Measurements from ENCODE around the gene RAPGEF1. TPM values are rescaled to one million over a fixed set of nuclear protein-coding genes. Genes with fewer than 3 reads are reported as not detected.

RAPGEF1 gene
- total and polyA plus RNA-seq, 7 donors: 72.3 to 319 (median 268) TPM

GRCh38 chr9:131583836-131584555 is 155.9 kb downstream of the RAPGEF1 start:
- H3K27ac ChIP-seq: no peak overlapping the region
- WGBS, 3 donors: 94 to 96% (median 95%) methylated on average over 27 of the region's 27 CpGs
- peaks cover 6 to 88% of the 10 kb centered on the region in 2 donors for H3K36me3 ChIP-seq (ENCODE audit: insufficient read depth in 1 of 2, low read depth in 1 of 2)

DNA sequence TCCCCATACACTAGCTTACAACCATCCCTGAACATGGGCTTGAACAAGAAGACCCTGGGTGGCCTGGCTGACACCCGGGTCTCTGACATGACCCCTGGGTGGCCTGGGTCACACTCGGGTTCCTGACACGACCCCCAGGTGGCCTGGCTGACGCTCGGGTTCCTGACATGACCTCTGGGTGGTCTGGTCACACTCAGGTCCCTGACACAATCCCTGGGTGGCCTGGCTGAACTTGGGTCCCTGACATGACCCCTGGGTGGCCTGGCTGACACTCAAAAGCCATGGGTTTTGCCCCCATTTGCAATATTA is 156.6 kb downstream of the RAPGEF1 start:
- ATAC-seq: no peak
- intact Hi-C loops (cut with DNase I): no loop called here

More at GRCh38 chr9:131583836-131584555, 155.9 kb downstream of the RAPGEF1 start:
- intact Hi-C loops (cut with DNase I): no loop called here
- DNase-seq: peak in 1 of 2 donors; percentile 23
- Histone ChIP-seq H3K27me3 (ENCODE audit: insufficient read depth in 3 of 3, low read length in 2 of 3) (no peaks in the 10 kb centered on the region), H3K4me1 (peaks cover 8% of the 10 kb centered on the region), H3K4me3 (no peak overlapping the region), H3K9me3 (no peaks in the 10 kb centered on the region)
- no peak for ATAC-seq
- TF ChIP-seq, protein P1, sequence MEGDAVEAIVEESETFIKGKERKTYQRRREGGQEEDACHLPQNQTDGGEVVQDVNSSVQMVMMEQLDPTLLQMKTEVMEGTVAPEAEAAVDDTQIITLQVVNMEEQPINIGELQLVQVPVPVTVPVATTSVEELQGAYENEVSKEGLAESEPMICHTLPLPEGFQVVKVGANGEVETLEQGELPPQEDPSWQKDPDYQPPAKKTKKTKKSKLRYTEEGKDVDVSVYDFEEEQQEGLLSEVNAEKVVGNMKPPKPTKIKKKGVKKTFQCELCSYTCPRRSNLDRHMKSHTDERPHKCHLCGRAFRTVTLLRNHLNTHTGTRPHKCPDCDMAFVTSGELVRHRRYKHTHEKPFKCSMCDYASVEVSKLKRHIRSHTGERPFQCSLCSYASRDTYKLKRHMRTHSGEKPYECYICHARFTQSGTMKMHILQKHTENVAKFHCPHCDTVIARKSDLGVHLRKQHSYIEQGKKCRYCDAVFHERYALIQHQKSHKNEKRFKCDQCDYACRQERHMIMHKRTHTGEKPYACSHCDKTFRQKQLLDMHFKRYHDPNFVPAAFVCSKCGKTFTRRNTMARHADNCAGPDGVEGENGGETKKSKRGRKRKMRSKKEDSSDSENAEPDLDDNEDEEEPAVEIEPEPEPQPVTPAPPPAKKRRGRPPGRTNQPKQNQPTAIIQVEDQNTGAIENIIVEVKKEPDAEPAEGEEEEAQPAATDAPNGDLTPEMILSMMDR (IDR thresholded peaks at IDR 0.05): no peak

GRCh38 chr9:131582466-131583336 is 157.2 kb downstream of the RAPGEF1 start:
- H3K27ac ChIP-seq: no peak overlapping the region
- no peaks in the 10 kb centered on the region for H3K9me3 ChIP-seq
- H3K4me1 ChIP-seq: peaks cover 8% of the 10 kb centered on the region
- peak in 1 of 2 donors; percentile 43 for DNase-seq
- H3K27me3 ChIP-seq (ENCODE audit: insufficient read depth in 3 of 3, low read length in 2 of 3): no peaks in the 10 kb centered on the region
- TF ChIP-seq, protein P1 (IDR thresholded peaks at IDR 0.05): no peak
- no peak overlapping the region for H3K4me3 ChIP-seq
- peak in 2 of 4 donors; percentile 31 to 51 for ATAC-seq
- intact Hi-C loops (cut with DNase I): no loop called here
- 87 to 89% (median 88%) methylated on average over 26 to 27 of the region's 27 CpGs for WGBS, 3 donors
- peaks cover 8 to 88% of the 10 kb centered on the region in 2 donors for H3K36me3 ChIP-seq (ENCODE audit: insufficient read depth in 1 of 2, low read depth in 1 of 2)

More for the DNA sequence above, 156.6 kb downstream of the RAPGEF1 start:
- Histone ChIP-seq H3K4me1 (peaks cover 8% of the 10 kb centered on the region), H3K27me3 (ENCODE audit: insufficient read depth in 3 of 3, low read length in 2 of 3) (no peaks in the 10 kb centered on the region), H3K27ac (no peak overlapping the region), H3K36me3 (ENCODE audit: insufficient read depth in 1 of 2, low read depth in 1 of 2) (peaks cover 8 to 88% of the 10 kb centered on the region in 2 donors), H3K9me3 (no peaks in the 10 kb centered on the region), H3K4me3 (no peak overlapping the region)
- DNase-seq: peak in 1 of 2 donors; percentile 54
- WGBS, 3 donors: 77 to 85% (median 78%) methylated on average over 5 of the region's 5 CpGs
- TF ChIP-seq, protein P1 (IDR thresholded peaks at IDR 0.05): no peak

- 92 to 95% (median 94%) methylated on average over 10 of the region's 10 CpGs for WGBS, 3 donors
- intact Hi-C loops (cut with DNase I): no loop called here
- no peak for ATAC-seq
- no peaks in the 10 kb centered on the region for H3K9me3 ChIP-seq
- H3K4me3 ChIP-seq: no peak overlapping the region
- peaks cover 8% of the 10 kb centered on the region for H3K4me1 ChIP-seq
- DNase-seq: no peak
- no peaks in the 10 kb centered on the region for H3K27me3 ChIP-seq (ENCODE audit: insufficient read depth in 3 of 3, low read length in 2 of 3)
- no peak overlapping the region for H3K27ac ChIP-seq
- H3K36me3 ChIP-seq (ENCODE audit: insufficient read depth in 1 of 2, low read depth in 1 of 2): peaks cover 10 to 89% of the 10 kb centered on the region in 2 donors
- TF ChIP-seq, protein P1 (IDR thresholded peaks at IDR 0.05): no peak
Measured at GRCh38 chr9:131582056-131582455, 157.8 kb downstream of the RAPGEF1 start.

Measured in psoas muscle (tissue), 8 donors.